HCT116 (cell line): ENCODE data around the gene SLC7A11. TPM values are rescaled to one million over a fixed set of nuclear protein-coding genes. Genes with fewer than 3 reads are reported as not detected.
"Not testable (repeated sequence)": the region's sequence is repeated elsewhere in the genome, so short reads cannot be mapped to it uniquely, and the experiment has no call there.

ENCODE experiments used
- ATAC-seq: fragments of 200-7000 bp; cut with Tn5 transposase; 2 replicates; pipeline ENCODE4 v1.9.1; 2020; ENCODE audit warnings: mild to moderate bottlenecking, moderate library complexity
- BruUV-seq: library from RNA; stranded (reverse); fragments of 400-500 nt; replicated peaks from 2 replicates; lab custom pipeline; 2021; lab: Mats Ljungman, UMichigan
- CTCF ChIA-PET: fragments of 300-600 bp; sonication (Branson Sonifier 250); formaldehyde crosslinking; loops from one replicate; lab custom pipeline; 2021; ENCODE audit warnings: antibody characterized with exemption; lab: Charles Lee
- POLR2A ChIA-PET: fragments of 300-600, 350-600 bp; sonication (Branson Sonifier 250); formaldehyde crosslinking; loops from one replicate; lab custom pipeline; 2021; ENCODE audit warnings: antibody characterized with exemption; lab: Charles Lee
- RAD21 ChIA-PET, 2 experiments: fragments of 300-600 bp; sonication (Branson Sonifier 250); formaldehyde crosslinking; loops; one replicate each; lab custom pipeline; 2023; ENCODE audit warnings: low total read pairs in 2 of 2; ENCODE audit not compliant: uncharacterized antibody in 2 of 2, unreplicated experiment in 2 of 2, low non-redundant PET in 1 of 2; lab: Charles Lee
- DNase-seq: peaks from one replicate; pipeline ENCODE4 v3.0.0-alpha.2; 2010; ENCODE audit warnings: low read depth, low spot score
- H2AFZ ChIP-seq: fragments of 200-600 bp; shearing (Covaris generic), sonication (generic); 2 replicates; pipeline ENCODE4 v1.6.1; 2017; ENCODE audit warnings: low read depth, mixed run types, mixed read lengths, antibody characterized with exemption, low read length; ENCODE audit not compliant: poor library complexity, severe bottlenecking
- H3K27ac ChIP-seq: 2 replicates; pipeline ENCODE4 v1.5.1; 2012; ENCODE audit warnings: low read depth, low read length
- H3K27me3 ChIP-seq: fragments of 200-600 bp; sonication (generic); 2 replicates; pipeline ENCODE4 v1.6.1; 2016; ENCODE audit warnings: mixed run types, low read length, mixed read lengths; ENCODE audit not compliant: insufficient read depth
- H3K36me3 ChIP-seq, 2 experiments: fragments of 200-500 bp in 1 of 2; fragments of 200-600 bp in 1 of 2; sonication (Bioruptor generic) in 1 of 2; sonication (generic) in 1 of 2; 2 replicates each; pipeline versions ENCODE4 v1.5.1 to v1.6.1; 2014 to 2016; ENCODE audit warnings: low read length in 2 of 2, inconsistent platforms in 1 of 2, mixed read lengths in 1 of 2, mixed run types in 1 of 2; ENCODE audit not compliant: insufficient read depth in 2 of 2, control insufficient read depth in 1 of 2
- H3K4me1 ChIP-seq, 2 experiments: fragments of 200-600 bp in 1 of 2; sonication (generic) in 1 of 2; 2 replicates each; pipeline versions ENCODE4 v1.5.1 to v1.6.1; 2012 to 2017; ENCODE audit warnings: low read length in 2 of 2, inconsistent platforms in 1 of 2, mild to moderate bottlenecking in 1 of 2, mixed read lengths in 1 of 2, mixed run types in 1 of 2, moderate library complexity in 1 of 2; ENCODE audit not compliant: insufficient read depth in 2 of 2, control insufficient read depth in 1 of 2
- H3K4me2 ChIP-seq: fragments of 200-600 bp; sonication (generic); 2 replicates; pipeline ENCODE4 v1.6.1; 2017; ENCODE audit warnings: mixed run types, low read length, mixed read lengths
- H3K4me3 ChIP-seq, 2 experiments: fragments of 200-600 bp in 1 of 2; sonication (generic) in 1 of 2; replicated peaks in 1 of 2; 2 replicates each; pipeline ENCODE4 v1.5.1; 2011 to 2016; ENCODE audit warnings: low read length in 2 of 2, control low read depth in 1 of 2, low read depth in 1 of 2, mild to moderate bottlenecking in 1 of 2, mixed read lengths in 1 of 2, mixed run types in 1 of 2
- H3K79me2 ChIP-seq: fragments of 200-600 bp; sonication (generic); 2 replicates; pipeline ENCODE4 v1.6.1; 2017; ENCODE audit warnings: mild to moderate bottlenecking, mixed run types, low read length, moderate library complexity, mixed read lengths; ENCODE audit not compliant: insufficient read depth
- H3K9ac ChIP-seq: fragments of 200-600 bp; sonication (generic); 2 replicates; pipeline ENCODE4 v1.6.1; 2016; ENCODE audit warnings: low read length, mixed read lengths
- H3K9me2 ChIP-seq: fragments of 200-600 bp; sonication (generic), shearing (Covaris generic); 2 replicates; pipeline ENCODE4 v1.6.1; 2017; ENCODE audit warnings: mixed run types, mild to moderate bottlenecking, moderate library complexity; ENCODE audit not compliant: insufficient read depth
- H3K9me3 ChIP-seq, 2 experiments: fragments of 200-500 bp in 1 of 2; fragments of 200-600 bp in 1 of 2; sonication (Bioruptor generic) in 1 of 2; sonication (generic) in 1 of 2; 2 replicates each; pipeline ENCODE4 v1.6.1; 2014 to 2017; ENCODE audit warnings: low read length in 2 of 2, mixed read lengths in 2 of 2, inconsistent platforms in 1 of 2, low read depth in 1 of 2, mild to moderate bottlenecking in 1 of 2, mixed run types in 1 of 2, moderate library complexity in 1 of 2; ENCODE audit not compliant: control insufficient read depth in 1 of 2, insufficient read depth in 1 of 2
- H4K20me1 ChIP-seq: fragments of 200-600 bp; sonication (generic), shearing (Covaris generic); 2 replicates; pipeline ENCODE4 v1.6.1; 2017; ENCODE audit warnings: mixed run types, mild to moderate bottlenecking, moderate library complexity; ENCODE audit not compliant: insufficient read depth
- CEBPB ChIP-seq: IDR thresholded peaks from 2 replicates; pipeline ENCODE4 v1.6.1; 2012; ENCODE audit warnings: low read depth
- FOSL1 ChIP-seq: IDR thresholded peaks from 2 replicates; pipeline ENCODE4 v1.6.1; 2012; ENCODE audit warnings: low read depth
- JUND ChIP-seq: IDR thresholded peaks from 2 replicates; pipeline ENCODE4 v1.6.1; 2012
- POLR2A ChIP-seq: IDR thresholded peaks from 2 replicates; pipeline ENCODE4 v1.7.0; 2011; ENCODE audit warnings: borderline replicate concordance; ENCODE audit not compliant: insufficient read depth, insufficient read length; ENCODE audit errors: extremely low read depth
- intact Hi-C: fragments of 100-400 bp; cut with micrococcal nuclease; formaldehyde crosslinking; loops from 2 replicates; pipeline ENCODE4 v1.10.0; 2022
- total RNA-seq: library from RNA; stranded (reverse); gene quantifications from one replicate; pipeline ENCODE4 v1.2.1, GENCODE V29; 2021; ENCODE audit not compliant: unreplicated experiment
- TF ChIP-seq, protein P1 (sequence below): IDR thresholded peaks from 2 replicates; pipeline ENCODE4 v1.6.1; 2011; ENCODE audit warnings: mild to moderate bottlenecking, low read length, moderate library complexity; ENCODE audit not compliant: insufficient replicate concordance; ENCODE audit errors: extremely low read depth

Gene SLC7A11
- total RNA-seq, 1 experiment from 2014 or later: 45.8 TPM

DNA sequence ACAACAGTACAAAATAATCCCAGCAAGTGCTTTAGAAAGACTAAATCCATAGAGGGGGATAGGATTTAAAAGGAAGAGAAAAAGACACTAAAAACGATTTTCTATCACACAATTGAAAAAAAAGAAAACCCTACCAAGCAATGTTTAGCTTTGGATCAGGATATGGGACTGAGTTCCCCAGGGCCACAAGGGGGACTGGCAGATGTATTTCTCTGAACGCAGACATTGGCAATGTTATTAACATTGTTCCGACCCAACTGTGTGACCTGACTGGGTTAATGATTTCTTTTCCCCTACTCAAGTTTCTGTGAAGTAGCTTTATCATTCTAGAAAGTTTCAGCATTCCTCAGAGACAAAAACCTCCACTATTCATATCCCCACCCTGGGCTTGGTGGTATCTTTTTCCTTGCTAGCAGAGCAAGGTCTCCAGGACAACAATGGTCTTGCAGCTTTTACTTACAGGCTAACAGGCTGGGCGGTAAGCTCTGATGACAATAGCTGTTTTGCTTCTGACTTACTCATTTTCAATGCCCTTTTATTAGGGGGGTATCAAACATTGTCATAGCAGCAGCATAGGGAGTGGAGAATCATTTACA is 25.8 kb downstream of the SLC7A11 start:
- no peak for TF ChIP-seq JUND
- TF ChIP-seq FOSL1: no peak
- TF ChIP-seq, protein P1, sequence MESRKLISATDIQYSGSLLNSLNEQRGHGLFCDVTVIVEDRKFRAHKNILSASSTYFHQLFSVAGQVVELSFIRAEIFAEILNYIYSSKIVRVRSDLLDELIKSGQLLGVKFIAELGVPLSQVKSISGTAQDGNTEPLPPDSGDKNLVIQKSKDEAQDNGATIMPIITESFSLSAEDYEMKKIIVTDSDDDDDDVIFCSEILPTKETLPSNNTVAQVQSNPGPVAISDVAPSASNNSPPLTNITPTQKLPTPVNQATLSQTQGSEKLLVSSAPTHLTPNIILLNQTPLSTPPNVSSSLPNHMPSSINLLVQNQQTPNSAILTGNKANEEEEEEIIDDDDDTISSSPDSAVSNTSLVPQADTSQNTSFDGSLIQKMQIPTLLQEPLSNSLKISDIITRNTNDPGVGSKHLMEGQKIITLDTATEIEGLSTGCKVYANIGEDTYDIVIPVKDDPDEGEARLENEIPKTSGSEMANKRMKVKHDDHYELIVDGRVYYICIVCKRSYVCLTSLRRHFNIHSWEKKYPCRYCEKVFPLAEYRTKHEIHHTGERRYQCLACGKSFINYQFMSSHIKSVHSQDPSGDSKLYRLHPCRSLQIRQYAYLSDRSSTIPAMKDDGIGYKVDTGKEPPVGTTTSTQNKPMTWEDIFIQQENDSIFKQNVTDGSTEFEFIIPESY: no peak
- TF ChIP-seq POLR2A: no peak
- no peak for TF ChIP-seq CEBPB
- H3K4me2 ChIP-seq: no peak overlapping the region
- H3K9me3 ChIP-seq: no peaks in the 10 kb centered on the region
- intact Hi-C loops: no loop called here
- H4K20me1 ChIP-seq: no peaks in the 10 kb centered on the region
- H3K4me1 ChIP-seq: no peaks in the 10 kb centered on the region
- no TSS peak for BruUV-seq
- no peaks in the 10 kb centered on the region for H3K27me3 ChIP-seq
- peaks cover 0 to 7% of the 10 kb centered on the region in 2 experiments; a peak in 1 of 4 replicates for H3K36me3 ChIP-seq
- no peak overlapping the region for H3K9ac ChIP-seq
- H3K79me2 ChIP-seq: no peaks in the 10 kb centered on the region
- H3K27ac ChIP-seq: no peak overlapping the region
- H2AFZ ChIP-seq: no peak overlapping the region
- ChIA-PET CTCF (no interaction called here), POLR2A (no interaction called here), RAD21 (no interaction called here)
- DNase-seq: no peak
- no peak for ATAC-seq
- no peak overlapping the region for H3K4me3 ChIP-seq
- H3K9me2 ChIP-seq: no peaks in the 10 kb centered on the region

DNA sequence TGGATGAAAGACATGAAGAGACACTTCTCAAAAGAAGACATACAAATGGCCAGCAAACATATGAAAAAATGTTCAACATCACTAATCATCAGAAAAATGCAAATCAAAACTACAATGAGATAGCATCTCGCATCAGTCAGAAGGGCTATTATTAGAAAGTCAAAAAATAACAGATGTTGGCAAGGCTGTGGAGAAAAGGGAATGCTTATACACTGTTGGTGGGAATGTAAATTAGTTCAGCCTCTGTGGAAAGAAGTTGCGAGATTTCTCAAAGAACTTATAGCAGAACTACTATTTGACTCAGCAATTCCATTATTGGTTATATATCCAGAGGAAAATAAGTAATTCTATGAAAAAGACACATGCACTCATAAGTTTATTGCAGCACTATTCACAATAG is 31.6 kb downstream of the SLC7A11 start:
- H3K4me1 ChIP-seq, H3K9me2 ChIP-seq, H3K36me3 ChIP-seq, ATAC-seq, BruUV-seq, CTCF ChIA-PET, H3K27me3 ChIP-seq, H4K20me1 ChIP-seq, H3K79me2 ChIP-seq, H2AFZ ChIP-seq, intact Hi-C loops, H3K9ac ChIP-seq, RAD21 ChIA-PET, H3K4me3 ChIP-seq, H3K4me2 ChIP-seq, POLR2A ChIA-PET, H3K9me3 ChIP-seq, H3K27ac ChIP-seq, DNase-seq: not testable (repeated sequence)
